K562 (cell line): ENCODE results near the gene SPATA32. TPM values are rescaled to one million over a fixed set of nuclear protein-coding genes. Genes with fewer than 3 reads are reported as not detected.

Source experiments
- ATAC-seq: fragments of 200-7000 bp; cut with Tn5 transposase; 3 replicates; pipeline ENCODE4 v1.9.1; 2020; ENCODE audit warnings: moderate library complexity
- BruUV-seq: library from RNA; stranded (reverse); fragments of 400-500 nt; replicated peaks from 2 replicates; lab custom pipeline; 2021; lab: Mats Ljungman, UMichigan
- CTCF ChIA-PET: fragments of 300-600 bp; formaldehyde crosslinking; extraction: SDS; loops from one replicate; lab custom pipeline; 2021; ENCODE audit warnings: low intra/inter-chr PET ratio; lab: Yijun Ruan, JAX
- POLR2A ChIA-PET: fragments of 300-600, 350-650 bp; sonication (Branson Sonifier 250); formaldehyde crosslinking; extraction: SDS; loops from one replicate; lab custom pipeline; 2021; ENCODE audit warnings: antibody characterized with exemption, inconsistent platforms; lab: Yijun Ruan, JAX
- DNase-seq, 4 experiments: peaks; one replicate each; pipeline versions ENCODE4 v3.0.0 to v3.0.0-alpha.2; 2011 to 2018; ENCODE audit warnings: low spot score in 3 of 4, mixed read lengths in 3 of 4; ENCODE audit errors: extremely low read depth in 1 of 4
- FAIRE-seq: peaks from 2 replicates; lab custom pipeline; 2011; peaks lifted over from hg19 to GRCh38; lab: Jason Lieb, UNC
- H2AFZ ChIP-seq: 2 replicates; pipeline ENCODE4 v1.6.0; 2011; ENCODE audit warnings: low read depth, low read length, control low read depth, inconsistent platforms
- H3K27ac ChIP-seq: fragments of 200-600 bp; 3 replicates; pipeline ENCODE4 v1.8.0; 2011; ENCODE audit warnings: low read depth, mild to moderate bottlenecking, control low read depth, inconsistent platforms, low read length, moderate library complexity, mixed read lengths; ENCODE audit errors: extremely low read depth
- H3K27me3 ChIP-seq, 2 experiments: fragments of 300-600 bp in 1 of 2; 2 replicates in 1 of 2; 3 replicates in 1 of 2; pipeline versions ENCODE4 v1.6.0 to v1.8.0; 2011; ENCODE audit warnings: inconsistent platforms in 2 of 2, low read length in 2 of 2, mild to moderate bottlenecking in 1 of 2, mixed read lengths in 1 of 2, moderate library complexity in 1 of 2; ENCODE audit not compliant: control insufficient read depth in 2 of 2, insufficient read depth in 2 of 2
- H3K36me3 ChIP-seq: fragments of 300-600 bp; 3 replicates; pipeline ENCODE4 v1.8.0; 2011; ENCODE audit warnings: mild to moderate bottlenecking, low read length, inconsistent platforms; ENCODE audit not compliant: control insufficient read depth, insufficient read depth
- H3K4me1 ChIP-seq, 2 experiments: fragments of 200-600 bp in 1 of 2; replicated peaks in 1 of 2; 2 replicates in 1 of 2; 3 replicates in 1 of 2; pipeline versions ENCODE4 v1.5.1 to v1.8.0; 2011; ENCODE audit warnings: inconsistent platforms in 2 of 2, low read length in 2 of 2, mild to moderate bottlenecking in 1 of 2, mixed read lengths in 1 of 2, moderate library complexity in 1 of 2; ENCODE audit not compliant: control insufficient read depth in 2 of 2, insufficient read depth in 2 of 2
- H3K4me2 ChIP-seq: 2 replicates; pipeline ENCODE4 v1.6.1; 2011; ENCODE audit warnings: low read length, control low read depth, inconsistent platforms, mixed read lengths; ENCODE audit not compliant: insufficient read depth
- H3K4me3 ChIP-seq: fragments of 200-600 bp; sonication (generic), shearing (Covaris generic); 2 replicates; pipeline ENCODE4 v1.5.1; 2016; ENCODE audit warnings: control low read depth, inconsistent platforms
- H3K79me2 ChIP-seq: fragments of 200-600 bp; 3 replicates; pipeline ENCODE4 v1.8.0; 2011; ENCODE audit warnings: low read length, inconsistent platforms; ENCODE audit not compliant: control insufficient read depth, insufficient read depth
- H3K9ac ChIP-seq, 2 experiments: 2 replicates each; pipeline versions ENCODE4 v1.6.0 to v1.6.1; 2011; ENCODE audit warnings: low read depth in 2 of 2, low read length in 2 of 2, control low read depth in 1 of 2, inconsistent platforms in 1 of 2, mild to moderate bottlenecking in 1 of 2, mixed read lengths in 1 of 2; ENCODE audit not compliant: insufficient read depth in 1 of 2
- H3K9me1 ChIP-seq: one replicate; pipeline ENCODE4 v1.6.0; 2011; ENCODE audit warnings: inconsistent platforms, mild to moderate bottlenecking, low read length, moderate library complexity; ENCODE audit not compliant: control insufficient read depth, insufficient read depth
- H3K9me3 ChIP-seq: replicated peaks from 2 replicates; pipeline ENCODE4 v1.5.1; 2011; ENCODE audit warnings: low read depth, low read length, inconsistent platforms; ENCODE audit not compliant: control insufficient read depth, insufficient read depth
- H4K20me1 ChIP-seq: replicated peaks from 2 replicates; pipeline ENCODE4 v1.6.1; 2011; ENCODE audit warnings: low read length, inconsistent platforms, mixed read lengths; ENCODE audit not compliant: control insufficient read depth, insufficient read depth
- AFF1 ChIP-seq, 2 experiments: fragments of 450-650 bp; IDR thresholded peaks; 2 replicates each; pipeline ENCODE4 v1.6.1; 2018; ENCODE audit warnings: mild to moderate bottlenecking in 2 of 2, low read depth in 1 of 2; ENCODE audit not compliant: partially characterized antibody in 2 of 2
- EZH2 ChIP-seq: IDR thresholded peaks from 2 replicates; pipeline ENCODE4 v1.6.1; 2012; ENCODE audit warnings: low read depth, mild to moderate bottlenecking, inconsistent platforms, low read length, borderline replicate concordance
- FOXP4 ChIP-seq: sonication (generic); formaldehyde crosslinking; IDR thresholded peaks from 2 replicates; pipeline ENCODE4 v1.8.0; 2022; ENCODE audit warnings: mild to moderate bottlenecking, missing genetic modification reagents, borderline replicate concordance
- SAFB ChIP-seq: fragments of 200-400 bp; formaldehyde crosslinking; IDR thresholded peaks from 2 replicates; pipeline ENCODE4 v1.6.1; 2017; ENCODE audit warnings: low read depth, low read length, borderline replicate concordance
- SMARCB1 ChIP-seq: IDR thresholded peaks from 2 replicates; pipeline ENCODE4 v1.6.1; 2011; ENCODE audit warnings: improper control_type of control experiment, low read depth; ENCODE audit not compliant: insufficient read length
- TAF7 ChIP-seq: fragments of 450-650 bp; IDR thresholded peaks from 2 replicates; pipeline ENCODE4 v1.6.1; 2016; ENCODE audit warnings: missing genetic modification characterization, missing compliant biosample characterization
- TSHZ1 ChIP-seq: fragments of 250-450 bp; sonication (Bioruptor Pico); IDR thresholded peaks from 2 replicates; pipeline ENCODE4 v1.4.0; 2020; ENCODE audit warnings: mild to moderate bottlenecking, moderate library complexity
- WGBS: fragments of 100-300 bp; shearing (Covaris generic); methylation state at CpG from one replicate; pipeline ENCODE4 v1.1.6; 2016; ENCODE audit warnings: low coverage, mixed read lengths; ENCODE audit not compliant: insufficient coverage; ENCODE audit errors: missing lambda C conversion rate; 5-methylcytosine and 5-hydroxymethylcytosine counted together
- in situ Hi-C: fragments of 300-500 bp; cut with MboI; formaldehyde crosslinking; loops from 4 replicates; pipeline ENCODE4 v1.15.0; 2018; ENCODE audit warnings: inconsistent platforms, mixed read lengths
- intact Hi-C: fragments of 100-400 bp; cut with micrococcal nuclease; formaldehyde crosslinking; loops from 2 replicates; pipeline ENCODE4 v1.14.2; 2022
- polyA plus RNA-seq, 8 experiments: library from polyadenylated mRNA; depleted of rRNA in 4 of 8; stranded (reverse) in 5 of 8; unstranded in 3 of 8; fragments of >200 nt; fragmentation: Nextera tagmentation in 2 of 8; fragmentation: Illumina TruSeq in 1 of 8; extraction: Ambion mirVana in 2 of 8; extraction: Trizol in 1 of 8; gene quantifications; 2 replicates each; pipeline versions ENCODE4 v1.2.1 to v1.2.3, GENCODE V29; 2011 to 2014; ENCODE audit warnings: inconsistent platforms in 1 of 8, missing spikeins in 1 of 8
- total RNA-seq, 7 experiments: library from RNA; depleted of rRNA in 6 of 7; stranded (reverse); fragments of >200 nt in 6 of 7; fragmentation: Illumina TruSeq in 2 of 7; extraction: Trizol in 2 of 7; gene quantifications; 2 replicates each; pipeline versions ENCODE4 v1.2.1 to v1.2.3, GENCODE V29; 2011 to 2021; ENCODE audit warnings: low replicate concordance in 1 of 7

The SPATA32 gene
- total and polyA plus RNA-seq, 9 of the 15 experiments (the other 6 are each of a cell fraction or from before 2014, with no cell fraction given), result 0.03 to 0.06 TPM; not detected in 7

- Histone ChIP-seq H3K9me3 (no peaks in the 10 kb centered on the region), H3K27me3 (no peaks in the 10 kb centered on the region), H3K27ac (no peak overlapping the region), H3K4me3 (no peak overlapping the region), H2AFZ (no peak overlapping the region), H4K20me1 (peaks cover 31% of the 10 kb centered on the region), H3K4me2 (no peak overlapping the region), H3K9ac (no peak overlapping the region), H3K9me1 (no peaks in the 10 kb centered on the region), H3K36me3 (peaks cover 49% of the 10 kb centered on the region), H3K4me1 (peaks cover 17 to 19% of the 10 kb centered on the region in 2 experiments), H3K79me2 (peaks cover 19% of the 10 kb centered on the region)
- no peak for ATAC-seq
- ChIA-PET POLR2A (interaction anchor here (0.8 to 1.5 kb wide), 2 partner anchors 14 to 236 kb away, joined by 3 to 7 read pairs; no protein-coding TSS in a partner anchor), CTCF (no interaction called here)
- no peak for FAIRE-seq
- 65% methylated on average over 5 of the region's 5 CpGs for WGBS
- in situ Hi-C loops, result no loop called here
- intact Hi-C loops, result no loop called here
- no TSS peak for BruUV-seq
- DNase-seq, result no peak
- TF ChIP-seq SAFB (no peak), TSHZ1 (CRISPR knock-in tag) (no peak), FOXP4 (CRISPR knock-in tag) (no peak), TAF7 (tag) (no peak), AFF1 (IDR thresholded peaks at IDR 0.05; ENCODE audit: low read depth in 1 of 2, partially characterized antibody in 2 of 2) (no peak), EZH2 (no peak), SMARCB1 (no peak)
Observed at GRCh38 chr17:45291171-45291805, 29.4 kb upstream of the SPATA32 start.
